K562 (cell line): ENCODE data around the gene PCK1. TPM values are rescaled to one million over a fixed set of nuclear protein-coding genes. Genes with fewer than 3 reads are reported as not detected.

ENCODE experiments used
- ATAC-seq: fragments of 200-7000 bp; cut with Tn5 transposase; 3 replicates; pipeline ENCODE4 v1.9.1; 2020; ENCODE audit warnings: moderate library complexity
- BruUV-seq: library from RNA; stranded (reverse); fragments of 400-500 nt; replicated peaks from 2 replicates; lab custom pipeline; 2021; lab: Mats Ljungman, UMichigan
- CTCF ChIA-PET: fragments of 300-600 bp; formaldehyde crosslinking; extraction: SDS; loops from one replicate; lab custom pipeline; 2021; ENCODE audit warnings: low intra/inter-chr PET ratio; lab: Yijun Ruan, JAX
- POLR2A ChIA-PET: fragments of 300-600, 350-650 bp; sonication (Branson Sonifier 250); formaldehyde crosslinking; extraction: SDS; loops from one replicate; lab custom pipeline; 2021; ENCODE audit warnings: antibody characterized with exemption, inconsistent platforms; lab: Yijun Ruan, JAX
- DNase-seq, 4 experiments: peaks; one replicate each; pipeline versions ENCODE4 v3.0.0 to v3.0.0-alpha.2; 2011 to 2018; ENCODE audit warnings: low spot score in 3 of 4, mixed read lengths in 3 of 4; ENCODE audit errors: extremely low read depth in 1 of 4
- FAIRE-seq: peaks from 2 replicates; lab custom pipeline; 2011; peaks lifted over from hg19 to GRCh38; lab: Jason Lieb, UNC
- H2AFZ ChIP-seq: 2 replicates; pipeline ENCODE4 v1.6.0; 2011; ENCODE audit warnings: low read depth, low read length, control low read depth, inconsistent platforms
- H3K27ac ChIP-seq: fragments of 200-600 bp; 3 replicates; pipeline ENCODE4 v1.8.0; 2011; ENCODE audit warnings: low read depth, mild to moderate bottlenecking, control low read depth, inconsistent platforms, low read length, moderate library complexity, mixed read lengths; ENCODE audit errors: extremely low read depth
- H3K27me3 ChIP-seq, 2 experiments: fragments of 300-600 bp in 1 of 2; 2 replicates in 1 of 2; 3 replicates in 1 of 2; pipeline versions ENCODE4 v1.6.0 to v1.8.0; 2011; ENCODE audit warnings: inconsistent platforms in 2 of 2, low read length in 2 of 2, mild to moderate bottlenecking in 1 of 2, mixed read lengths in 1 of 2, moderate library complexity in 1 of 2; ENCODE audit not compliant: control insufficient read depth in 2 of 2, insufficient read depth in 2 of 2
- H3K36me3 ChIP-seq: fragments of 300-600 bp; 3 replicates; pipeline ENCODE4 v1.8.0; 2011; ENCODE audit warnings: mild to moderate bottlenecking, low read length, inconsistent platforms; ENCODE audit not compliant: control insufficient read depth, insufficient read depth
- H3K4me1 ChIP-seq, 2 experiments: fragments of 200-600 bp in 1 of 2; replicated peaks in 1 of 2; 2 replicates in 1 of 2; 3 replicates in 1 of 2; pipeline versions ENCODE4 v1.5.1 to v1.8.0; 2011; ENCODE audit warnings: inconsistent platforms in 2 of 2, low read length in 2 of 2, mild to moderate bottlenecking in 1 of 2, mixed read lengths in 1 of 2, moderate library complexity in 1 of 2; ENCODE audit not compliant: control insufficient read depth in 2 of 2, insufficient read depth in 2 of 2
- H3K4me2 ChIP-seq: 2 replicates; pipeline ENCODE4 v1.6.1; 2011; ENCODE audit warnings: low read length, control low read depth, inconsistent platforms, mixed read lengths; ENCODE audit not compliant: insufficient read depth
- H3K4me3 ChIP-seq: fragments of 200-600 bp; sonication (generic), shearing (Covaris generic); 2 replicates; pipeline ENCODE4 v1.5.1; 2016; ENCODE audit warnings: control low read depth, inconsistent platforms
- H3K79me2 ChIP-seq: fragments of 200-600 bp; 3 replicates; pipeline ENCODE4 v1.8.0; 2011; ENCODE audit warnings: low read length, inconsistent platforms; ENCODE audit not compliant: control insufficient read depth, insufficient read depth
- H3K9ac ChIP-seq, 2 experiments: 2 replicates each; pipeline versions ENCODE4 v1.6.0 to v1.6.1; 2011; ENCODE audit warnings: low read depth in 2 of 2, low read length in 2 of 2, control low read depth in 1 of 2, inconsistent platforms in 1 of 2, mild to moderate bottlenecking in 1 of 2, mixed read lengths in 1 of 2; ENCODE audit not compliant: insufficient read depth in 1 of 2
- H3K9me1 ChIP-seq: one replicate; pipeline ENCODE4 v1.6.0; 2011; ENCODE audit warnings: inconsistent platforms, mild to moderate bottlenecking, low read length, moderate library complexity; ENCODE audit not compliant: control insufficient read depth, insufficient read depth
- H3K9me3 ChIP-seq: replicated peaks from 2 replicates; pipeline ENCODE4 v1.5.1; 2011; ENCODE audit warnings: low read depth, low read length, inconsistent platforms; ENCODE audit not compliant: control insufficient read depth, insufficient read depth
- H4K20me1 ChIP-seq: replicated peaks from 2 replicates; pipeline ENCODE4 v1.6.1; 2011; ENCODE audit warnings: low read length, inconsistent platforms, mixed read lengths; ENCODE audit not compliant: control insufficient read depth, insufficient read depth
- NFE2 ChIP-seq: IDR thresholded peaks from 2 replicates; pipeline ENCODE4 v1.6.1; 2014; ENCODE audit warnings: antibody characterized with exemption, low read depth
- PPARD ChIP-seq: fragments of 250-450 bp; sonication (Bioruptor Pico); IDR thresholded peaks from 2 replicates; pipeline ENCODE4 v1.8.0; 2022; ENCODE audit warnings: inconsistent platforms, mild to moderate bottlenecking, moderate library complexity
- RBFOX2 ChIP-seq: fragments of 200-400 bp; formaldehyde crosslinking; IDR thresholded peaks from 2 replicates; pipeline ENCODE4 v1.6.1; 2017; ENCODE audit warnings: low read depth, mild to moderate bottlenecking, low read length, moderate library complexity
- RBM14 ChIP-seq: fragments of 200-400 bp; formaldehyde crosslinking; IDR thresholded peaks from 2 replicates; pipeline ENCODE4 v1.6.1; 2018; ENCODE audit warnings: low read depth, mild to moderate bottlenecking, low read length, moderate library complexity, borderline replicate concordance; ENCODE audit not compliant: insufficient read depth
- ZBTB11 ChIP-seq, 3 experiments: fragments of 200-800 bp in 1 of 3; fragments of 250-450 bp in 1 of 3; fragments of 450-650 bp in 1 of 3; sonication (Bioruptor Pico) in 1 of 3; sonication (Bioruptor generic) in 1 of 3; formaldehyde crosslinking in 1 of 3; IDR thresholded peaks; 2 replicates each; pipeline versions ENCODE4 v1.6.1 to v1.8.0; 2016 to 2022; ENCODE audit warnings: mild to moderate bottlenecking in 2 of 3, missing genetic modification characterization in 2 of 3, missing compliant biosample characterization in 1 of 3, moderate library complexity in 1 of 3
- ZNF512 ChIP-seq: IDR thresholded peaks from 2 replicates; pipeline ENCODE4 v1.6.1; 2016; ENCODE audit warnings: missing genetic modification characterization, missing compliant biosample characterization
- ZNF584 ChIP-seq: fragments of 200-800 bp; sonication (Bioruptor generic); IDR thresholded peaks from 2 replicates; pipeline ENCODE4 v1.6.1; 2016; ENCODE audit warnings: low read depth, mild to moderate bottlenecking, missing genetic modification characterization, missing compliant biosample characterization
- WGBS: fragments of 100-300 bp; shearing (Covaris generic); methylation state at CpG from one replicate; pipeline ENCODE4 v1.1.6; 2016; ENCODE audit warnings: low coverage, mixed read lengths; ENCODE audit not compliant: insufficient coverage; ENCODE audit errors: missing lambda C conversion rate; 5-methylcytosine and 5-hydroxymethylcytosine counted together
- in situ Hi-C: fragments of 300-500 bp; cut with MboI; formaldehyde crosslinking; loops from 4 replicates; pipeline ENCODE4 v1.15.0; 2018; ENCODE audit warnings: inconsistent platforms, mixed read lengths
- intact Hi-C: fragments of 100-400 bp; cut with micrococcal nuclease; formaldehyde crosslinking; loops from 2 replicates; pipeline ENCODE4 v1.14.2; 2022
- polyA plus RNA-seq, 8 experiments: library from polyadenylated mRNA; depleted of rRNA in 4 of 8; stranded (reverse) in 5 of 8; unstranded in 3 of 8; fragments of >200 nt; fragmentation: Nextera tagmentation in 2 of 8; fragmentation: Illumina TruSeq in 1 of 8; extraction: Ambion mirVana in 2 of 8; extraction: Trizol in 1 of 8; gene quantifications; 2 replicates each; pipeline versions ENCODE4 v1.2.1 to v1.2.3, GENCODE V29; 2011 to 2014; ENCODE audit warnings: inconsistent platforms in 1 of 8, missing spikeins in 1 of 8
- total RNA-seq, 7 experiments: library from RNA; depleted of rRNA in 6 of 7; stranded (reverse); fragments of >200 nt in 6 of 7; fragmentation: Illumina TruSeq in 2 of 7; extraction: Trizol in 2 of 7; gene quantifications; 2 replicates each; pipeline versions ENCODE4 v1.2.1 to v1.2.3, GENCODE V29; 2011 to 2021; ENCODE audit warnings: low replicate concordance in 1 of 7

PCK1 gene
- total and polyA plus RNA-seq, 9 of the 15 experiments (the other 6 are each of a cell fraction or from before 2014, with no cell fraction given) = 0.05 to 0.73 (median 0.15) TPM

- BruUV-seq = no TSS peak
- H3K9me3 ChIP-seq = no peaks in the 10 kb centered on the region
- no peak overlapping the region for H3K9ac ChIP-seq
- H3K79me2 ChIP-seq = no peaks in the 10 kb centered on the region
- H3K27ac ChIP-seq = no peak overlapping the region
- no peak overlapping the region for H3K4me2 ChIP-seq
- no peak for FAIRE-seq
- TF ChIP-seq ZNF512 (tag) (no peak), PPARD (no peak), RBM14 (no peak), ZNF584 (CRISPR knock-in tag) (no peak), NFE2 (no peak), RBFOX2 (no peak), ZBTB11 (CRISPR knock-in tag; IDR thresholded peaks at IDR 0.05) (0 out of 6 replicates have a peak, but pooled peaks of 1 of the 3 experiments have one; percentile 8)
- CTCF ChIA-PET = no interaction called here
- peaks cover 0 to 7% of the 10 kb centered on the region in 2 experiments; a peak in 4 of 5 replicates for H3K4me1 ChIP-seq
- intact Hi-C loops (no loop called here), in situ Hi-C loops (loop anchor here (25.0 kb wide), 1 partner anchor 598 kb away; no protein-coding TSS in a partner anchor)
- H3K4me3 ChIP-seq = no peak overlapping the region
- H2AFZ ChIP-seq = no peak overlapping the region
- no peaks in the 10 kb centered on the region for H3K9me1 ChIP-seq
- H4K20me1 ChIP-seq = peaks cover 15% of the 10 kb centered on the region
- no peak for ATAC-seq
- peaks cover 19 to 75% of the 10 kb centered on the region in 2 experiments; a peak in 4 of 5 replicates for H3K27me3 ChIP-seq
- 2% methylated on average over 16 of the region's 16 CpGs for WGBS
- H3K36me3 ChIP-seq = no peaks in the 10 kb centered on the region
- no peak for DNase-seq
- POLR2A ChIA-PET = interaction anchor here (1.0 to 1.5 kb wide), 2 partner anchors 15 kb away, joined by 3 to 6 read pairs; no protein-coding TSS in a partner anchor
These were observed 53.9 kb downstream of the PCK1 start for GRCh38 chr20:57614490-57615444.
